GM12865 (cell line): Measurements from ENCODE around the gene DHX9.
"Not testable (repeated sequence)": the region's sequence is repeated elsewhere in the genome, so short reads cannot be mapped to it uniquely, and the experiment has no call there.

Experiments used
- DNase-seq: peaks from one replicate; pipeline ENCODE4 v3.0.0; 2010; ENCODE audit warnings: low read depth
- H3K4me3 ChIP-seq: 2 replicates; pipeline ENCODE4 v1.5.1; 2011; ENCODE audit warnings: mild to moderate bottlenecking, low read depth, low read length, control low read depth
- CTCF ChIP-seq: IDR thresholded peaks from 2 replicates; pipeline ENCODE4 v1.5.1; 2011; ENCODE audit warnings: low read length, control low read depth, low read depth, inconsistent platforms; ENCODE audit not compliant: insufficient read depth; ENCODE audit errors: missing control alignments

DHX9 gene

GRCh38 chr1:182897696-182898095 is 58.5 kb downstream of the DHX9 start:
- no peak for DNase-seq
- no peak for TF ChIP-seq CTCF
- H3K4me3 ChIP-seq: no peak overlapping the region

- H3K4me3 ChIP-seq, DNase-seq: not testable (repeated sequence)
Measured at GRCh38 chr1:182901946-182902345, 62.8 kb downstream of the DHX9 start.

- H3K4me3 ChIP-seq: no peak overlapping the region
- TF ChIP-seq CTCF: no peak
- DNase-seq: no peak
Measured at GRCh38 chr1:182905321-182905720, 66.2 kb downstream of the DHX9 start.

GRCh38 chr1:182909578-182909977 is 70.4 kb downstream of the DHX9 start:
- no peak for DNase-seq
- H3K4me3 ChIP-seq: no peak overlapping the region
- TF ChIP-seq CTCF: no peak

- no peak for TF ChIP-seq CTCF
- H3K4me3 ChIP-seq: no peak overlapping the region
- DNase-seq: no peak
Measured at GRCh38 chr1:182910143-182910542, 71.0 kb downstream of the DHX9 start.

GRCh38 chr1:182913401-182913800 is 74.3 kb downstream of the DHX9 start:
- no peak overlapping the region for H3K4me3 ChIP-seq
- TF ChIP-seq CTCF: no peak
- DNase-seq: no peak

GRCh38 chr1:182917378-182917777 is 78.2 kb downstream of the DHX9 start:
- no peak for TF ChIP-seq CTCF
- DNase-seq: no peak
- no peak overlapping the region for H3K4me3 ChIP-seq

GRCh38 chr1:182925661-182926060 is 86.5 kb downstream of the DHX9 start:
- TF ChIP-seq CTCF: no peak
- DNase-seq: no peak
- H3K4me3 ChIP-seq: no peak overlapping the region
